Measurements from ENCODE around the gene RANBP10. TPM values are rescaled to one million over a fixed set of nuclear protein-coding genes. Genes with fewer than 3 reads are reported as not detected.
A peak's percentile ranks its signal among the peaks of the same experiment; 100 is the strongest.

The RANBP10 gene
- total and polyA plus RNA-seq, 10 of the 15 experiments (the other 5 are each of a cell fraction or from before 2014, with no cell fraction given) = 1.2 to 20.4 (median 10.8) TPM

DNA sequence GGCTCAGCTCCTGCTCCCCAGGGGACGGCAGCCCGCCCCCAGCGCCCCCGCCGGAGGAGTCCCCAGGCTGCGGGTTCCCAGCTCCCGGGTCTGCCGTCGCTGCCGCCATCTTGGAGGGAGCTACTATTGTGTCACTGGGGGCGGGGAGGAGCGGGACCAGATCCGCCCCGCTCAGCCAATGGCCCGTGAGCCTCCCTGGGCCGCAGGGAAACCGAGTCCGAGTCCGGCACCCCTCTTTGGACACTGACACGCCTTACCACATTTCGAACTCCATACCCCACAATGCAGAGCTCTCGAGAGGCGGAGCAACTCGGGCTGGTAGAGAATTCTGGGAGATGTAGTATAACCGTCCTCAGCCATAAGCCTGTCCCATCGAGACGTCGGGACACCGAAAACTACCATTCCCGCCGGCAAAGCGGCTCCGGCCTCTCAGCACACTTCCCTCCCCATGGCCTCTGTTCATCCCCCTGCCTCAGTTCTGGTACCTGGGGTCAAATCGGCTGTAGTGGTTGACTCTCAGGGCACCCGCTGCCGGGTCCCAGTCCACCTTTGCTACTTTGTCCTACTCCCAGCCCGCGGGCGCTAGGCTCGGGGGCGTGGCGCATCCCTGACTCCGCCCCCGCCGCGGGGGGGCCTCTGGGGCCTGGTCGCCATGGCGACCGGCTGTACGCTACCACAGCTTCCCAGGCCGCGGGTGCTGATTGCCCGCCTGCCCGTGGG, at the start of gene RANBP10, which contains the start of gene TSNAXIP1 (continued):
- TF ChIP-seq, protein P1, sequence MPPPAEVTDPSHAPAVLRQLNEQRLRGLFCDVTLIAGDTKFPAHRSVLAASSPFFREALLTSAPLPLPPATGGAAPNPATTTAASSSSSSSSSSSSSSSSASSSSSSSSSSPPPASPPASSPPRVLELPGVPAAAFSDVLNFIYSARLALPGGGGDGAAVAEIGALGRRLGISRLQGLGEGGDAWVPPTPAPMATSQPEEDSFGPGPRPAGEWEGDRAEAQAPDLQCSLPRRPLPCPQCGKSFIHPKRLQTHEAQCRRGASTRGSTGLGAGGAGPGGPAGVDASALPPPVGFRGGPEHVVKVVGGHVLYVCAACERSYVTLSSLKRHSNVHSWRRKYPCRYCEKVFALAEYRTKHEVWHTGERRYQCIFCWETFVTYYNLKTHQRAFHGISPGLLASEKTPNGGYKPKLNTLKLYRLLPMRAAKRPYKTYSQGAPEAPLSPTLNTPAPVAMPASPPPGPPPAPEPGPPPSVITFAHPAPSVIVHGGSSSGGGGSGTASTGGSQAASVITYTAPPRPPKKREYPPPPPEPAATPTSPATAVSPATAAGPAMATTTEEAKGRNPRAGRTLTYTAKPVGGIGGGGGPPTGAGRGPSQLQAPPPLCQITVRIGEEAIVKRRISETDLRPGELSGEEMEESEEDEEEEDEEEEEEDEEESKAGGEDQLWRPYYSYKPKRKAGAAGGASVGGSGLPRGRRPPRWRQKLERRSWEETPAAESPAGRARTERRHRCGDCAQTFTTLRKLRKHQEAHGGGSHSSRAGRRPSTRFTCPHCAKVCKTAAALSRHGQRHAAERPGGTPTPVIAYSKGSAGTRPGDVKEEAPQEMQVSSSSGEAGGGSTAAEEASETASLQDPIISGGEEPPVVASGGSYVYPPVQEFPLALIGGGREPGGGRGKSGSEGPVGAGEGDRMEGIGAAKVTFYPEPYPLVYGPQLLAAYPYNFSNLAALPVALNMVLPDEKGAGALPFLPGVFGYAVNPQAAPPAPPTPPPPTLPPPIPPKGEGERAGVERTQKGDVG (CRISPR knock-in tag; IDR thresholded peaks at IDR 0.05) = no peak
- TF ChIP-seq ZNF384 (IDR thresholded peaks at IDR 0.05; ENCODE audit: borderline replicate concordance, low read depth, low read length) = 0 out of 2 replicates have a peak, but pooled peaks have one; percentile 10
- TF ChIP-seq MYC (IDR thresholded peaks at IDR 0.05; ENCODE audit: insufficient read depth, insufficient read length, insufficient replicate concordance, low read length, severe bottlenecking) = no peak
- no peak for TF ChIP-seq RBBP5 (conservative IDR thresholded peaks at IDR 0.05)
- 0 out of 2 replicates have a peak, but pooled peaks have one; percentile 85 for TF ChIP-seq ZNF207 (IDR thresholded peaks at IDR 0.05; ENCODE audit: borderline replicate concordance)
- no peak for TF ChIP-seq CHD4 (IDR thresholded peaks at IDR 0.05)
- TF ChIP-seq KAT2A (conservative IDR thresholded peaks at IDR 0.05; ENCODE audit: control insufficient read depth, low read depth, low read length) = no peak
- peak; percentile 98 for TF ChIP-seq YY1 (IDR thresholded peaks at IDR 0.05; ENCODE audit: low read depth, low read length)
- TF ChIP-seq BMI1 (IDR thresholded peaks at IDR 0.05; ENCODE audit: borderline replicate concordance) = peak; percentile 97
- no peak; the same call in 1 of the 2 replicates for TF ChIP-seq DPF2 (IDR thresholded peaks at IDR 0.05)
- peak; percentile 99 for TF ChIP-seq SIX5 (IDR thresholded peaks at IDR 0.05; ENCODE audit: low read depth, low read length, severe bottlenecking)
- TF ChIP-seq, protein P2, sequence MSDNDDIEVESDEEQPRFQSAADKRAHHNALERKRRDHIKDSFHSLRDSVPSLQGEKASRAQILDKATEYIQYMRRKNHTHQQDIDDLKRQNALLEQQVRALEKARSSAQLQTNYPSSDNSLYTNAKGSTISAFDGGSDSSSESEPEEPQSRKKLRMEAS (IDR thresholded peaks at IDR 0.05; ENCODE audit: low read depth, low read length) = 0 out of 2 replicates have a peak, but pooled peaks have one; percentile 14
- peak; percentile 96 for TF ChIP-seq CREM (IDR thresholded peaks at IDR 0.05; ENCODE audit: low read depth)
- no peak for TF ChIP-seq RELA (IDR thresholded peaks at IDR 0.05; ENCODE audit: borderline replicate concordance, partially characterized antibody)
- TF ChIP-seq EGR1 (IDR thresholded peaks at IDR 0.05; ENCODE audit: borderline replicate concordance in 1 of 2, low read depth in 2 of 2, low read length in 2 of 2) = peak in 1 of 2 experiments; percentile 76; a peak in 2 of 3 replicates
- TF ChIP-seq IKZF1 (conservative IDR thresholded peaks at IDR 0.05) = peak; percentile 100
- TF ChIP-seq NR2C1 (IDR thresholded peaks at IDR 0.05) = peak; percentile 83
- peak; percentile 53 for TF ChIP-seq RUNX3 (IDR thresholded peaks at IDR 0.05; ENCODE audit: low read length)
- peak; percentile 96 for TF ChIP-seq MXI1 (IDR thresholded peaks at IDR 0.05; ENCODE audit: low read depth, low read length)
- TF ChIP-seq HDAC6 (IDR thresholded peaks at IDR 0.05; ENCODE audit: unreplicated experiment) = no peak
- peak; percentile 58; the same call in 1 of the 2 replicates for TF ChIP-seq BACH1 (IDR thresholded peaks at IDR 0.05; ENCODE audit: borderline replicate concordance)
- no peak for TF ChIP-seq ZNF24 (IDR thresholded peaks at IDR 0.05)
- peak; percentile 85; the same call in 1 of the 2 replicates for TF ChIP-seq POLR2AphosphoS5 (IDR thresholded peaks at IDR 0.05; ENCODE audit: low read length)
- 0 out of 2 replicates have a peak, but pooled peaks have one; percentile 18 for TF ChIP-seq RCOR1 (conservative IDR thresholded peaks at IDR 0.05; ENCODE audit: low read depth, low read length)
- peak; percentile 67; the same call in 1 of the 2 replicates for TF ChIP-seq RB1 (IDR thresholded peaks at IDR 0.05; ENCODE audit: borderline replicate concordance)
- peak; percentile 77 for TF ChIP-seq GABPA (IDR thresholded peaks at IDR 0.05; ENCODE audit: low read depth)
